Neutrophil (primary cell): ENCODE results near the gene EXT2.

Experiments used
- H3K27ac ChIP-seq: fragments of 200-600 bp; sonication (generic); 2 replicates; pipeline ENCODE4 v1.5.1; 2016; ENCODE audit warnings: mild to moderate bottlenecking, moderate library complexity
- H3K27me3 ChIP-seq: fragments of 200-600 bp; sonication (generic); 2 replicates; pipeline ENCODE4 v1.6.0; 2016; ENCODE audit warnings: mild to moderate bottlenecking
- H3K36me3 ChIP-seq: fragments of 200-600 bp; sonication (generic); 2 replicates; pipeline ENCODE4 v1.5.1; 2017
- H3K4me1 ChIP-seq, 2 experiments: fragments of 200-600 bp in 1 of 2; sonication (generic) in 1 of 2; 1 replicate in 1 of 2; 2 replicates in 1 of 2; pipeline versions ENCODE4 v1.5.1 to v1.6.1; 2013 to 2016; ENCODE audit warnings: low read depth in 1 of 2, low read length in 1 of 2, mild to moderate bottlenecking in 1 of 2, moderate library complexity in 1 of 2; ENCODE audit not compliant: control insufficient read depth in 1 of 2, insufficient read depth in 1 of 2
- H3K4me3 ChIP-seq, 2 experiments: fragments of 200-600 bp in 1 of 2; sonication (generic) in 1 of 2; 1 replicate in 1 of 2; 2 replicates in 1 of 2; pipeline ENCODE4 v1.5.1; 2013 to 2016; ENCODE audit warnings: low read depth in 1 of 2, low read length in 1 of 2, mild to moderate bottlenecking in 1 of 2, moderate library complexity in 1 of 2
- H3K9me3 ChIP-seq: fragments of 200-600 bp; sonication (generic); 2 replicates; pipeline ENCODE4 v1.5.1; 2016
- CTCF ChIP-seq: fragments of 200-600 bp; sonication (generic); IDR thresholded peaks from 2 replicates; pipeline ENCODE4 v1.5.1; 2016; ENCODE audit warnings: antibody characterized with exemption

EXT2 gene

DNA sequence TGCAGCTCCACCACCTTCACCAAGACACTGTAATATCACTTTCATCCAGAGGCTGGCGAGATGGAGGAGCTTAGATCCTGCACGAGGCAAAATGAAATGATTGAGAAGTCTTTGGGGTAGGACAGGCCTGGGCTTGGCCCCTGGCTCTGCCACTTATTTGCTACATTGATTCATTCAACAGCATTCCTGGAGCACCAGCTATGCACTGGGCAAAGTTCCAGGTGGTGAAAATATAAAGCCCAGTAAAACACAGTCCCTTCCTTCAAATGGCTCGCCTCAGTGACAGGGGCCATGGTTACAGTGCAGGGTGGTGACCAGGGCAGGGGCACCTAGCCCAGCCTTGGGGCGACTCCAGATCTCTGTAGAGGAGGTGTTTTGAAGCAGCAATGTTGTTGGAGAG lies 194.7 kb downstream of the EXT2 start:
- H3K4me1 ChIP-seq = no peaks in the 10 kb centered on the region
- H3K27me3 ChIP-seq = peaks cover 54% of the 10 kb centered on the region
- H3K9me3 ChIP-seq = no peaks in the 10 kb centered on the region
- no peak for TF ChIP-seq CTCF
- no peaks in the 10 kb centered on the region for H3K36me3 ChIP-seq
- no peak overlapping the region for H3K27ac ChIP-seq
- no peak overlapping the region for H3K4me3 ChIP-seq
